C4-2B (cell line): ENCODE results near the gene RFC2.

ENCODE experiments used
- ZFX ChIP-seq: fragments of 450-650 bp; IDR thresholded peaks from 2 replicates; pipeline ENCODE4 v1.6.1; 2017
- TF ChIP-seq, protein P1 (sequence below): fragments of 450-650 bp; conservative IDR thresholded peaks from 2 replicates; pipeline ENCODE4 v1.5.1; 2017; ENCODE audit warnings: mild to moderate bottlenecking

DNA sequence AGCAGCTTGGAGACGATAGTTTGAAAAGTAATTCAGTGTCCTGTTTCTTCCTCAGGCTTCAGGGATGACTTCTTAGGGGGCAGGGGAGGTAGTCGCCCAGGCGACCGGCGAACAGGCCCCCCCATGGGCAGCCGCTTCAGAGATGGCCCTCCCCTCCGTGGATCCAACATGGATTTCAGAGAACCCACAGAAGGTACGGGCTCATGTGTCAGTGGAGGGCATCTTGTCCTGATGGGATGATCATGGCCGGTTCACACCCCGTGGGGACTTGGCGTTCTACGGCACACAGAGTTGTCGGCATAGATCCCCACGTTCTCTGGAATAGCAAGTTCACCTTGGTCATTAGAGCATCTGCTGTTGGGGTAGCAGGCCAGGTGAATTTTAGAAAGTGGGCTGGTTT lies 59.5 kb downstream of the RFC2 start:
- TF ChIP-seq, protein P1, sequence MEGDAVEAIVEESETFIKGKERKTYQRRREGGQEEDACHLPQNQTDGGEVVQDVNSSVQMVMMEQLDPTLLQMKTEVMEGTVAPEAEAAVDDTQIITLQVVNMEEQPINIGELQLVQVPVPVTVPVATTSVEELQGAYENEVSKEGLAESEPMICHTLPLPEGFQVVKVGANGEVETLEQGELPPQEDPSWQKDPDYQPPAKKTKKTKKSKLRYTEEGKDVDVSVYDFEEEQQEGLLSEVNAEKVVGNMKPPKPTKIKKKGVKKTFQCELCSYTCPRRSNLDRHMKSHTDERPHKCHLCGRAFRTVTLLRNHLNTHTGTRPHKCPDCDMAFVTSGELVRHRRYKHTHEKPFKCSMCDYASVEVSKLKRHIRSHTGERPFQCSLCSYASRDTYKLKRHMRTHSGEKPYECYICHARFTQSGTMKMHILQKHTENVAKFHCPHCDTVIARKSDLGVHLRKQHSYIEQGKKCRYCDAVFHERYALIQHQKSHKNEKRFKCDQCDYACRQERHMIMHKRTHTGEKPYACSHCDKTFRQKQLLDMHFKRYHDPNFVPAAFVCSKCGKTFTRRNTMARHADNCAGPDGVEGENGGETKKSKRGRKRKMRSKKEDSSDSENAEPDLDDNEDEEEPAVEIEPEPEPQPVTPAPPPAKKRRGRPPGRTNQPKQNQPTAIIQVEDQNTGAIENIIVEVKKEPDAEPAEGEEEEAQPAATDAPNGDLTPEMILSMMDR: no peak
- TF ChIP-seq ZFX: no peak
